ENCODE results near the gene CASK.

GRCh38 chrX:41684138-41684537 lies 239.2 kb downstream of the CASK start:
- no peak for TF ChIP-seq POLR2AphosphoS5 (IDR thresholded peaks at IDR 0.05; ENCODE audit: borderline replicate concordance, low read depth, low read length)
- no peak for TF ChIP-seq FOXP2 (optimal IDR thresholded peaks at IDR 0.05; ENCODE audit: control extremely low read depth, extremely low read length, insufficient read depth)
